NCI-H526 (cell line): ENCODE measurements around the gene COL8A1.

Source experiments
- DNase-seq, 2 experiments: peaks; one replicate each; lab custom pipeline; 2025; lab: John Stamatoyannopoulos, UW

The COL8A1 gene

GRCh38 chr3:99639579-99639978 lies 1.2 kb downstream of the COL8A1 start:
- DNase-seq: no peak

DNA sequence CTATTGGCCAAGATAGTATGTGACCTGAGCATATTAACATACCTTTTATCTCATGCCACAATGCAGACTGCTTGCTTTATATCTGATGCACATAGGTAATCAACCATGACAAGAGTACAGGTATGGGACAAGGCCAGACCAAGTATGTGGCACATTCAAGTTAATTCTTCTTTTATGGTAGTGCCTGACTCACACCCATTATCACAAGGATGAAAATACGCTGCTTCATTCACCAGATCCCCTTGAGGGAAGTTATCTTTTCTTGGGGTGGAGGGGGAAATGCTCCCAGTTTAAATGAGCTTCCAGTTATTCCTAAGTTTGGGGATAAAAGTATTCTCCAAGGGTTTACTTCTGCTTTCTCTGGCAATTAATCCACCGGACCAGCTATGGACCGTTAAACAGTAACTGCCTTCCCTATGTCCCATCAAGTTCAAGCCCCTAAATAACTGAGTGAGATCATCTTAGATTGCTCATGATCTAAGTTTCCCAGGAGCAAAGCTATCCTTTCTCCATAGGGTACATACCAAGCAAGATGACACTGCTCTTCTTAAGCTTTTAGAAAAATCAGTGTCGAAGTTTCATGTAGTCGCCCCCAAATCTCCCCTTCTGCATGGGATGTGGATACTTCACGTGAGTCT lies 1.9 kb downstream of the COL8A1 start:
- no peak for DNase-seq

DNA sequence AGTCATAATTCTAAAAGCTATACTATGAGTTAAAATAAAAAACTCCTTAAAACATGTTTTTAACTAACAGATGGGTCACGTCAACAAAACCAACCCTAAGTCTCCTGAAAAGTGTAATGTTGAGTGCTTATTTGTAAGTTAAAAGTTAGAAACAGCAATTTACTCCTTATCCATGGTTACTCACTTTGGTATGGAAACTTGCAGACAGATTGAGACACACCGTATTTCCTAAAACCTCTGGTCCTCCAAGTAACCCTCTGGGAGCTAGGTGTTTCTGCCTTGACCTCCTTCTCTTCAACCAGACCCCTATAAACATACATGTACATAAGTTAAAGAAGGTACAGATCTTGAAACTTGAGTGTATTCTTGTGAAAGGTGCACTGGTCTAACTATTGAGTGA lies 3.1 kb downstream of the COL8A1 start:
- DNase-seq: no peak

DNA sequence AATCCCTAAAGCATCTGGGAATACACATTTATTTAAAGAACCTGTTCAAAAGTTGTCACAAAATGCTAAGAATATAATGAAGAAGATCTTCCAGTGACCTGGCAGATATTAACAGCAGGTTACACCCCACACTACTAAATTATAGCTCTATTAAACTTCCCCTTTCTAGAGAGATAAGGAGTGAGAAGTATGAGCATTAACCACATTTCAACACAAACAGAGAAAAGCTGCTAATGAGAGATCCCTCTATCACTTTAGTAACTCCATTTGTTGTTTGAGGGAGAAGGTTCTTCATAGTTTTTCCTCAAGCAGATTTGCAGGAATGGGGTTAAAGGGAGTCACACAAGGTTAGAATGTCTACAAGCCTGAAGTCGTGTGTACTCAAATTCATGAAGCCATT lies 3.6 kb downstream of the COL8A1 start:
- no peak for DNase-seq

GRCh38 chr3:99644017-99644416 lies 5.6 kb downstream of the COL8A1 start:
- DNase-seq: no peak

DNA sequence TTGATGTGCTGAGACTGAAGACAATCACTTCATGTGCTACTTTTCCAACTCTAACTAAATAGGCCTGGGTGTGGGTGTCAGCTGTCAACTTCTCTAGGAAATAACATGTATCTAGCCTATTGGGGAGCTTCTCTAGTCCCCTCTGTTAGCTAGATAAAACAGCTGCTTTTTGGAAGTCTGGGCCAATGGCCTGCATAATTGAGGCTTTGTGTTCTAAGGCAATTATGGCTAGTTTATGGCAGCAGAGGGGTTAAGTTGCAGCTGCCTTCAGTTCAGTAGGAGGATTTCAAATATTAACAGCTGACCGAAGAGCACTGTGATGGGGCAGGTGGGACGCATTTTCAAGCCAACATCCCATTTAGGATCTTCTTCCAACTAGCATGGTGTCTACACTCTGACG lies 6.4 kb downstream of the COL8A1 start:
- no peak for DNase-seq

DNA sequence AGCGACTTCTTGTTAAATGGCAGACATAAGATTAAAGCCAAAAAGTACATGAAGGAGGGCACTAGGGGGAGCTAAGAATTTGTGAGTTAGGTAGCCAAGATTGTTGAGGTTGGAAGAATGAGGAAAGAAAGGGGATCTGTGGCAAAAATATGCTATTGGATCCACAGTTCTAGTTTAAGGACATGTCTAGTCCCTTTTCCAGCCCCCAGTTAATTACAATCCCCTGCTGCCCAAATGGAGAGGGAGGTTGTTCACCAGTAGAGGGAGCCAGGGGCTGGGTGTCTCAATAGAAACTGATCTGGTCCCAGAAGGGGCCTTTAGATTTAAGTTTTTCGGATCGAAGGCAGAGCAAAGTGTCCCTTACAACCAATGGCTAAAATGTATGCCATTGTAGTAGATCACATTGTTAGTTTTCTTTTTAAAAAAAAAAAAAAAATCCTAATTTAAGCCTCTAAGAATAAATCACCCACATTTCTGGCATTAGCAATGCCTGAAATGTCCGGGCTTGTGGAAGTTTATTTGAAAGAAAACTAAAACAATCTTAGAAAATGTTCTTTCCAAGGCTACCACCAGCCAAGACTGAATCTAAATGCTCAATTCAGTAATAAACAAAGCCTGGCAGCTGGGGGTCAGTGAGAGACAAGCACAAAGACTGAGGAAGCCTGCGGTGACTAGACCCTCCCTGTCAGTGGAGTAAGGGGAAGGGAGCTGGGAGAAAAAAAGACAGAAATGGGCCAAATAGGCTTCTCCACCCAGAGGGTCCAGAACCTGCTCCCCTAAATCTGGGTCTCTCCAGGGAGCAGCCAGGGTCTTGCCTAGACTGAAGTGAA lies 7.1 kb downstream of the COL8A1 start:
- no peak for DNase-seq

GRCh38 chr3:99646107-99646435 lies 7.7 kb downstream of the COL8A1 start:
- DNase-seq: no peak

GRCh38 chr3:99647081-99647480 lies 8.7 kb downstream of the COL8A1 start:
- no peak for DNase-seq

DNA sequence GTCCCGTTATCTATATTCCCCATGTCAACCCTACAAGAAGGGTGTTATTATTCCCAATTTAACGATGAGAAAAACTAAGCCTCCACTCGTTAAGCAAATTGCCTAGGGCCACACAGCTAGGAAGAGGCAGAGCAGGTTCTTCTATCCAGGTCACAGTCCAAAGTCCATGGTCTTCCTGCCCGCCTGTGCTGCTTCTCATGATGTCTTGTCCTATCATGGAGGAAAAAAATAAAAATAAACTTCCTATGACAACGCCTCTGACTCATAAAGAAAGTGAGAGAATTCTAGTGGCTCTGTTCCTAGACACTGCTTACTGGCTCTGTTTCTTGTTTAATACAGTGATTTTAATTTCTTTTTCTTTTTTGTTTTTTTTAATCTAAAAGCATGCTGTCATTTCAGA lies 9.7 kb downstream of the COL8A1 start:
- no peak for DNase-seq

- no peak for DNase-seq
Observed at GRCh38 chr3:99648516-99648915, 10.1 kb downstream of the COL8A1 start.

DNA sequence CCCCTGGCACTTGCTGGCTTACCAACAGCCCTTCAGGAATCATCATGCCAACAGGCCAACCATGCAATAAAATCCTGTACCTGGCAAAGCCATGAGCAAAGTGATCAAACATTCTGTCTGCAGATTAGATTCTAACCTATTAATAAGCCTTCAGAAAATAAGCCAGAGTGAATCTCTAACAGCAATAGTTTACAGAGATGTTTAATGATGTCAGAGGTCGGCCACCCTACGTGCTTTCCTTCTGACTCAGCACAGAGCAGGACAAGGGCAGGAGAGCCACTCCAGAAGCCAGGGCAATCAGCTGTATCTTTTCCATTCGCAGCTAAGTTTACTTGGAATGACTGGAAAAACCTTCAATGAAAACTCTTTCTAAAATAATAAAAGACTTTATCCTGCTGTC lies 13.1 kb downstream of the COL8A1 start:
- DNase-seq: no peak

DNA sequence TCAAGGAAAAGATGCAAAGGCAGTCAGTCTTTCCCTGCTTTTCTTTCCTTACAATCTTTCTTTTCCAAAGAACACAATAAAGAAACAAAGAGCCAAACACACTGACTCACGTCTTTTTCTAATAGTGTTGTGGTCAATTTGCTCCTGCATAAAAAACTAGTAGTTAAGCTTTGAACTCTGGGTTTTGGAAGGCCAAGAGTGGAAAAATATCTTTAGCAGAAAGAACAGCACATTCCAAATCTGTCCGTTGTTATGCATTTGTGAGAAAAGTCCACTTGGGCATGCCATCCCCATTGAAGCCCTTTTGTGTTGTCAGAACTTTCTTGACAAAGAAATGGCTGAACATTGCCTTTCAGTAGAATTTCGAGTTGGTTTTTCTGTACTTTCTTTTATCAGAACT lies 18.2 kb downstream of the COL8A1 start:
- no peak for DNase-seq

DNA sequence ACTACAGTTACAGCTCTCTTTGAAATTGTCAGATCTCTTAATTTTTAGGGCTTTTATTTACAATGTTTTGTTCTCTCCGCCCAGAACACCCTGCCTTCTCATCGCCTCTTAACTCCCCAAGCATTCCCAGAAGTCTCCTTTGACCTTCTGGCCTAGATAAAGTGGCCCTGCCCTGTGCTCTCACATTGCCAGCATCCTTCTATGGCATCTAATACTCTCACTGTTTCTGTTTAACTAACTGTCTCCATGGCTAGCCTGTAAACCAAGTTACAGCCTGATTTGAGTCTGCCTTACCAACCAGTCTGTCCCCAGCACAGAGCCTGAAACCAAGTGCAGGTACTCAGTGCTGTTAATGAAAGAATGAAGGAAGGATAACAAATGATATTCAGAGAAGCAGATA lies 19.9 kb downstream of the COL8A1 start:
- no peak for DNase-seq

GRCh38 chr3:99659032-99659431 lies 20.6 kb downstream of the COL8A1 start:
- DNase-seq: no peak

- DNase-seq: no peak
Observed at GRCh38 chr3:99659951-99660350, 21.6 kb downstream of the COL8A1 start.

DNA sequence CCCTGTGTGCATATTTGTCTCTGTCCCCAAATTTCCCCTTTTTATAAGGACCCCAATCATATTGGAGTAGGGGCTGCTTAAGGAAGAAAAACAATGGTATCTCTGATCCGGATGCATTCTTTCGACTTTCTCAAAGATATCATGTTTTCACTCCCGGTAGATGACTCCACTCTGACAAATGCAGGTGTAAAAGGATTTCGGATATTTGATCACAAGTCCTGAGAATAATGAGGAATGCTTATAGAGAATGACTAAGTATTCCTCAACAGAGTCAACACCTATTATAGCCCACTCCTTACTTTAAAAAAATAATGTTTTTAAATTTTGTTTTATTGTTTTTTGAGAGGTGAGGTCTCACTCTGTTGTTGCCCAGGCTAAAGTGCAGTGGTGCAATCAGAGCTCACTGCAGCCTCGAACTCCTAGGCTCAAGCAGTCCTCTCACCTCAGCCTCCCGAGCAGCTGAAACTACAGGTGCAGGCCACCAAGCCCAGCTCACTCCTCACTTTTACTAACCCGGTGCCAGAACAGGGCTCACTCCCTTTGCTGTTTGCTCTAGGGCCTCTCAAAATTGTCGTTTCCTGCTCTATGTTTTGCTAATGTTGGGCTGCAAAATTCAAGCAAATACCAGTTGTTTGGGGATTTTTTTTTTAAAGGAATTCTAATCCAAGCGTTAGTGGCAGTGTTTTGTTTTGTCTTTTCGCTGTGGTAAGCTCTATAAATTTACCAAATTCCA lies 24.6 kb downstream of the COL8A1 start:
- DNase-seq: no peak

GRCh38 chr3:99663977-99664376 lies 25.6 kb downstream of the COL8A1 start:
- DNase-seq: no peak

DNA sequence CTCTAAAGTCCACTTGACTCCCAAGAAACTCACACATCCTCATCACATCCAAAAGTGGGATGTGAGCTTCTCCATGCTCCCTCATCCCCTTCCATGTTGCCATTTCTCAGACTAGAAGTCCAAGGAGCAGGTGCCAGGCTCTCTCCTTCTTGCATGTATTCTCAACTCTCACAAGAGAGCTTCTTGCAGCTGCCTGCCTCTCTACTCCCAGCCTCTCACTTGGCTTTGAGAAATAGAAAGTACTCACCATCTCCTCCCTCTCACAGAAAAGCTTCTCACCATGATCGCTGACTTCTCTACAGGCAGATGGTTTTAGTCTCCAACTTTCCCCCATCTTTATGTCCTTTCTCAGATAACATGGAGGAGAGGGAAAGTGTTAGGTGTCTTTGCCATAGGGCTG lies 26.6 kb downstream of the COL8A1 start:
- no peak for DNase-seq

GRCh38 chr3:99666201-99666600 lies 27.8 kb downstream of the COL8A1 start:
- DNase-seq: no peak

DNA sequence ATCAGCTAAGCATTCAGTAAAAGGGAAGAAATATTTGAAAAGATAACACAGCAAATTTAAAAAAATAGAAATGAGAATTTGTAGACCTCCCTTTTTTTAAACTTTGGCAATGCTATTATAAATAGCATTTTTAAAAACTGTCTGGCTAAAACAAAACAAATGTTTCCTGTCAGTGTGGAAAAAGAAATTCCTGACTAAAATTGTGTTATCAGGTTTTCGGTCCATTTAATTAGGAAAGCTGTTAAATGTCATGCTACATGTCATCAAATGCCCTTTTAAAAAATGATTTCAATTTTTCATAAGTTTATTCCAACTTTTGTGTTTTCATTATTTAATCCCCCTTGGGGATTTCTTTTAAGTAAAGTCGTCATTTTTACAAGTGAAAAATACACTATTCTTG lies 29.6 kb downstream of the COL8A1 start:
- DNase-seq: no peak

DNA sequence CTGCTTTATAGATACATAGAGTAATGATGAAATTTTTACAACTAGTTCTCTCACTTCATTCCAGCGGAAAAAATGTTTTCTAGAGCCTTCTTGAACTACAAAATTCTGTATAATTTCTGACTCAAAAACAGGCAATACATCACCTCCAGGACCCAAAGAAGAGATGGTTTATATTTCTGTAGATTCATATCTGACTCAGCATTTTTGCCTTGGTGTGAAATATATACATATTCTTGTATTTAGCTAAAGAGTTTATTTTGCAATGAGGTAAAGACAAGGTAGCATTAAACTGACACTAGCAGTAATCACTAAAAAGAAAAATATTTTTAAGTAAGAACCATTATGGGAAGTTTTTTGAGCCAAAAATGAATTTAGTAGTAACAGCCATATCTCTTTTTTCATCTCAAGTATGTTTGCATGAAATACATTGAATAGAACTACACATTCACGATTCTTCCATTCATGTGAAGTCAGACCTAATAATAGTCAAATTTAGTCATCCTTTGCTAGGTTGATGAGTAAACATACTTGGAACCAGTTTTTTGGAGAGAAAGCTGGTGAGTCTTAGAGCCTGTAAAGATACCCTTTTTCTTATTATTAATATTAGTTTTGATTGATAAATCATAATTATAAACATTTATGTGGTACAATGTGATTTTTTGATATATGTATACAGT lies 31.6 kb downstream of the COL8A1 start:
- no peak for DNase-seq

DNA sequence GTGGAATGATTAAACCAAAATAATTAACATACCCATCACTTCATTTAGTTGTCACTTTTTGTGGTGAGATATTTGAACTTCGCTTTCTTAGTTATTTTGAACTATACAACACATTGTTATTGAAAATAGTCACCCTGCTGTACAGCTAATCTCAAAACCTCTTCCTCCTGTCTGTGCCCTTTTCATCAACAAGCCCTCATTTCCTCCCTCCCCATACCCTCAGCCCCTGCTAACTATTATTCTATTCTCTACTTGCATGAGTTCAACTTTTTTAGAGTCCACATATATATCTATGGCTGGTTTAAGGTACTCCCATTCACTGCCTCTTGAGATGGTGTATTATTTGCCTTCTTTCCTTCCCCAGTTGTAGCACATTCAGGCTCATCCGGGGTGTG lies 32.2 kb downstream of the COL8A1 start:
- no peak for DNase-seq
